ENCODE data around the gene IL9. TPM values are rescaled to one million over a fixed set of nuclear protein-coding genes. Genes with fewer than 3 reads are reported as not detected.

Gene IL9
- total RNA-seq, 2 donors from 2014 or later = not detected

DNA sequence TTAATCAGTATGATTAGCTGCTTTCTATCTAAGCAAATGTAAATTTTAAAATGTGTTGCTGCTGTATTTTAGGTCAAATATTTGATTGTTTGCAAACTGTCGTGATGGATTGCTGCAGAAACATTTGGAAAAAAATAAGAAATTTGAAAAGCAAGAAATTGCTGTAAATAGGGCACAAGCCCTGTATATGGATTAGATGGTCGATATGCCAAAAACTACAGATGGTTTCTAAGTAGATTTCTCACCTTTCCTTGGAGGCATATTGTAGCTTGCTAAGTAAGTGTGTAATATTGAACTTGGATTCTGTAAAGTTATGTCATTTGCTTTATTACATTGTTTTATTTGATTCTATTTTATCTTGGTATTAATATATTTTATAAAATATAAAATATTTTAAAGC lies 46.1 kb upstream of the IL9 start:
- Histone ChIP-seq H3K9me3 (no peaks in the 10 kb centered on the region), H3K36me3 (replicated peaks in 1 of 2; ENCODE audit: insufficient read depth in 1 of 2, low read depth in 2 of 2) (no peaks in the 10 kb centered on the region), H3K4me1 (no peaks in the 10 kb centered on the region), H3K27ac (no peak overlapping the region), H3K27me3 (no peaks in the 10 kb centered on the region), H3K4me3 (no peak overlapping the region)
- WGBS, 2 donors = 59 to 61% methylated on average over 2 of the region's 2 CpGs
- intact Hi-C loops (cut with DNase I) = loop anchor here (5.0 kb wide), 1 partner anchor 271 kb away; no protein-coding TSS in a partner anchor
- ATAC-seq (no peak), DNase-seq (no peak)
- TF ChIP-seq, protein P1, sequence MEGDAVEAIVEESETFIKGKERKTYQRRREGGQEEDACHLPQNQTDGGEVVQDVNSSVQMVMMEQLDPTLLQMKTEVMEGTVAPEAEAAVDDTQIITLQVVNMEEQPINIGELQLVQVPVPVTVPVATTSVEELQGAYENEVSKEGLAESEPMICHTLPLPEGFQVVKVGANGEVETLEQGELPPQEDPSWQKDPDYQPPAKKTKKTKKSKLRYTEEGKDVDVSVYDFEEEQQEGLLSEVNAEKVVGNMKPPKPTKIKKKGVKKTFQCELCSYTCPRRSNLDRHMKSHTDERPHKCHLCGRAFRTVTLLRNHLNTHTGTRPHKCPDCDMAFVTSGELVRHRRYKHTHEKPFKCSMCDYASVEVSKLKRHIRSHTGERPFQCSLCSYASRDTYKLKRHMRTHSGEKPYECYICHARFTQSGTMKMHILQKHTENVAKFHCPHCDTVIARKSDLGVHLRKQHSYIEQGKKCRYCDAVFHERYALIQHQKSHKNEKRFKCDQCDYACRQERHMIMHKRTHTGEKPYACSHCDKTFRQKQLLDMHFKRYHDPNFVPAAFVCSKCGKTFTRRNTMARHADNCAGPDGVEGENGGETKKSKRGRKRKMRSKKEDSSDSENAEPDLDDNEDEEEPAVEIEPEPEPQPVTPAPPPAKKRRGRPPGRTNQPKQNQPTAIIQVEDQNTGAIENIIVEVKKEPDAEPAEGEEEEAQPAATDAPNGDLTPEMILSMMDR (IDR thresholded peaks at IDR 0.05) = no peak
- TF ChIP-seq POLR2A (IDR thresholded peaks at IDR 0.05) = no peak

DNA sequence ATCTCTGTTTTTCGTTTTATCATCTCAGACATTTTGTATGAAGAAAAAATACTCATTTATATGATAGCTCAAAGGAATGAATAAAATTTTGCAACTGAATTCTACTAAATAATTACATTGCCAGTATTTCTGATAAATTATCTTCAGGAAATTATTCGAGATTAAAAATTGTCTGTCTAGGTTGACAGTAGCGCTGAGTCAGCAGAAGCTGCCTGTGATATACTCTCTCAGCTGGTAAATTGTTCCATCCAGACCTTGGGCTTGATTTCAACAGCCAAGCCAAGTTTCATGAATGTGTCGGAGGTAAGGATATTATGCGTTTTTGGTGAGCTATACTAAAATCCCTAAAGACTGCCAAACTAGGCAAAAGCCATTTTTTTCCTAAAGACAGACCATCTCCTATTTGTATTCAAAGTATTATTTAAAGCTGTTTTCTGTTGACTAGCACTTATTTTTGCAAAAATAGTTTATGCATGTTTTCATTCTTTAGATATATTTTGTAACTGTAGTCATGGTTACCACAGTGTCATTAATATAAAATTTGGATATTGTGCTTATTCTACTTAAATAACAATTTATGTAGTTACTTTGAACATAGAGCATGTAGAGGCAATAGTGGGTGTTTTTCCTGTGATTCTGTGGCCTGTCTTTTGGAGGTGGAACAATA lies 41.7 kb upstream of the IL9 start:
- intact Hi-C loops (cut with DNase I) = no loop called here
- no peak for ATAC-seq

DNA sequence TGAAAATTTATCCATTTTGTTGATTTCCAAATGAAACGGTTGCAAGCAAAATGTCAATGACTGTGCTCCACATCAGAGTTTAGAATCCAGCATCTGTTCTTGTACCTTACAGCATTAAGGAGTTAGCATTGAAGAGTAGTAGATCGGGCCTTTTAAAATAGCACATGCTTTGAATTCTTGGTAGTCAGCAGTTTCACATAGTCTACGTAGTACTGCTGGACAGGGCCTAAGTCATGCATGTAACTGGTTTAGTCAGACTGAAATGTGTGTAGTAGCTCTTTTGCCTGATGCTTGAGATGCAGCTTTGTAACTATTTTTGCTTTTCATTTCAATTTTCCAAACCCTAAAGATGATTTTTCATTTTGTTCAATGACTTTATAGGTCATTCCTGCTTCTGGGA lies 39.3 kb upstream of the IL9 start:
- Histone ChIP-seq H3K9me3 (no peaks in the 10 kb centered on the region), H3K4me1 (peaks cover 11% of the 10 kb centered on the region), H3K36me3 (replicated peaks in 1 of 2; ENCODE audit: insufficient read depth in 1 of 2, low read depth in 2 of 2) (no peaks in the 10 kb centered on the region), H3K27me3 (peaks cover 4 to 5% of the 10 kb centered on the region in 2 donors), H3K4me3 (no peak overlapping the region), H3K27ac (no peak overlapping the region)
- 63 to 65% methylated on average over 3 of the region's 3 CpGs for WGBS, 2 donors
- intact Hi-C loops (cut with DNase I) = no loop called here
- DNase-seq = no peak
- TF ChIP-seq, protein P1 (IDR thresholded peaks at IDR 0.05) = no peak
- TF ChIP-seq POLR2A (IDR thresholded peaks at IDR 0.05) = no peak
- no peak for ATAC-seq

More for the DNA sequence above, 41.7 kb upstream of the IL9 start:
- Histone ChIP-seq H3K27me3 (no peaks in the 10 kb centered on the region), H3K4me3 (no peak overlapping the region), H3K9me3 (no peaks in the 10 kb centered on the region), H3K27ac (no peak overlapping the region), H3K36me3 (replicated peaks in 1 of 2; ENCODE audit: insufficient read depth in 1 of 2, low read depth in 2 of 2) (no peaks in the 10 kb centered on the region), H3K4me1 (no peaks in the 10 kb centered on the region)
- no peak for TF ChIP-seq POLR2A (IDR thresholded peaks at IDR 0.05)
- TF ChIP-seq, protein P1 (IDR thresholded peaks at IDR 0.05) = no peak
- DNase-seq = no peak
- WGBS, 2 donors = 61 to 70% methylated on average over 5 of the region's 5 CpGs

DNA sequence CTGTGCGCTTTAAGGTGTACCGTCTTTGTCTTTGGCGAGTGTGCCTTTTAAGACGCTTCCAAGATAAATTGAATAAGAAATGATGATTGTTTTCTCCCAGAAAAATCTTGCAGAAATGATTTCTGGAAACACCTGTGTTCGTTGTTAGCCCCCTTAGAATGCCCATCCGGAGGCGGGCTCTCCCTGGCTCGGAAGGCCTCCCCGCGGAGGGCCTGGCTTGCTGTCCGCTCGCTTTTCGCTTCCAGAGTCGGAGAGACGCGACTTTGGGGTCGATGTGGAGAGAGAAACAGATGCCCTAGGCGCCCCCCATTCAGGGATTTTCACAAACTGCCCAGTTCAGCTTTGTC lies 35.3 kb upstream of the IL9 start:
- no peaks in the 10 kb centered on the region for H3K9me3 ChIP-seq
- TF ChIP-seq POLR2A (IDR thresholded peaks at IDR 0.05) = no peak
- TF ChIP-seq, protein P1 (IDR thresholded peaks at IDR 0.05) = no peak
- WGBS, 2 donors = 23 to 30% methylated on average over 17 to 18 of the region's 18 CpGs
- ATAC-seq (no peak), DNase-seq (no peak)
- peaks cover 4 to 9% of the 10 kb centered on the region in 2 donors for H3K27me3 ChIP-seq
- H3K4me3 ChIP-seq = no peak overlapping the region
- intact Hi-C loops (cut with DNase I) = no loop called here
- peaks cover 13% of the 10 kb centered on the region for H3K4me1 ChIP-seq
- no peaks in the 10 kb centered on the region for H3K36me3 ChIP-seq (replicated peaks in 1 of 2; ENCODE audit: insufficient read depth in 1 of 2, low read depth in 2 of 2)
- H3K27ac ChIP-seq = no peak overlapping the region

Data from body of pancreas (tissue), 4 donors.